Prostate gland (tissue), 2 donors: ENCODE results near the gene TRAF3IP1.
"Not testable (repeated sequence)": the region's sequence is repeated elsewhere in the genome, so short reads cannot be mapped to it uniquely, and the experiment has no call there.

ENCODE experiments used
- CTCF ChIP-seq, 4 experiments: fragments of 200-600 bp in 2 of 4; fragments of 450-650 bp in 2 of 4; sonication (generic) in 2 of 4; IDR thresholded peaks; 1 replicate in 3 of 4; 2 replicates in 1 of 4; pipeline ENCODE4 v1.5.1; 2016 to 2019; ENCODE audit warnings: antibody characterized with exemption in 4 of 4, mild to moderate bottlenecking in 2 of 4, moderate library complexity in 2 of 4
- POLR2A ChIP-seq: fragments of 450-650 bp; IDR thresholded peaks from one replicate; pipeline ENCODE4 v1.6.1; 2016; ENCODE audit warnings: antibody characterized with exemption, mild to moderate bottlenecking
- POLR2AphosphoS5 ChIP-seq: sonication (generic); formaldehyde crosslinking; IDR thresholded peaks from one replicate; pipeline ENCODE4 v1.6.1; 2017; ENCODE audit warnings: antibody characterized with exemption

GRCh38 chr2:238271686-238272085 lies 48.6 kb upstream of the TRAF3IP1 start:
- not testable (repeated sequence) for TF ChIP-seq CTCF (IDR thresholded peaks at IDR 0.05); POLR2A; POLR2AphosphoS5
